ENCODE measurements around the gene NUAK2. TPM values are rescaled to one million over a fixed set of nuclear protein-coding genes. Genes with fewer than 3 reads are reported as not detected.

Gene NUAK2
- total and polyA plus RNA-seq, 2 of the 8 experiments (the other 6 are each of a cell fraction or from before 2014, with no cell fraction given): 9.4 to 12.9 TPM

DNA sequence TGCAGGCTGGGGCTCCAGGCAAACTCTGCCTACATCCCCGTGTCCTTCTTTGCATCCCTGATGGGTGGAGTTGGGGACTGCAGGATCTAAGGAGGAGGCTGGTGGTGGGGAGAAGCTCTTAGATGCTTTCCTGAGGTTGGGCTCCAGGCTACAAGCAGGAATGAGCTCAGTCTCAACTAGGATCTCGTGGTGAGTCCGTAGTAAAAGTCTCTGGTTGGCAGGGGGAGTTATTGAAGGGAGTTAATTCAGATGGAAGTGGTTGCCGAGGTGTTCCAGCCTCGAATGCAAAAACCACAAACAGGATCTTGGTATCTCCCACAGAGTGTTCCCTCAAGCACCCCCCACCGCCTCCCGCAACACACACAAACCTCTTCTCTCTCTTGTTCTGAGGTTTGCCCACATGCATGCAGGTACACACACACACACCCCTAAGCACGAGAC, 58.8 kb downstream of the NUAK2 start (continued):
- TF ChIP-seq TCF12 (IDR thresholded peaks at IDR 0.05; ENCODE audit: low read depth, low read length): no peak
- no peak for TF ChIP-seq GTF2F1 (IDR thresholded peaks at IDR 0.05; ENCODE audit: borderline replicate concordance, low read depth, low read length)
